Large intestine (tissue), 12 donors: ENCODE measurements around the gene MCM5. TPM values are rescaled to one million over a fixed set of nuclear protein-coding genes. Genes with fewer than 3 reads are reported as not detected.

Experiments used
- DNase-seq, 2 donors: peaks; one replicate each; pipeline versions ENCODE4 v3.0.0 to v3.0.0-alpha.2; 2013
- H3K27ac ChIP-seq: one replicate; pipeline ENCODE4 v1.5.1; 2013; ENCODE audit warnings: low read length
- H3K27me3 ChIP-seq: 2 replicates; pipeline ENCODE4 v1.6.1; 2013; ENCODE audit warnings: low read length; ENCODE audit not compliant: control insufficient read depth, insufficient read depth
- H3K36me3 ChIP-seq: 2 replicates; pipeline ENCODE4 v1.6.1; 2013; ENCODE audit warnings: low read length; ENCODE audit not compliant: control insufficient read depth, insufficient read depth
- H3K4me1 ChIP-seq: one replicate; pipeline ENCODE4 v1.6.1; 2013; ENCODE audit warnings: low read length; ENCODE audit not compliant: control insufficient read depth, insufficient read depth
- H3K4me3 ChIP-seq: one replicate; pipeline ENCODE4 v1.5.1; 2013; ENCODE audit warnings: low read length
- H3K9me3 ChIP-seq: one replicate; pipeline ENCODE4 v1.6.1; 2013; ENCODE audit warnings: mild to moderate bottlenecking, low read depth, low read length, moderate library complexity; ENCODE audit not compliant: control insufficient read depth
- WGBS: methylation state at CpG from one replicate; pipeline ENCODE4 v1.1.5; 2013; ENCODE audit warnings: low lambda C conversion rate; ENCODE audit not compliant: insufficient coverage; 5-methylcytosine and 5-hydroxymethylcytosine counted together
- long read RNA-seq, 11 donors: transcript quantifications; one replicate each; lab custom pipeline, GENCODE V29; 2026
- polyA plus RNA-seq: library from polyadenylated mRNA; unstranded; fragments of 120-200 nt; gene quantifications from one replicate; pipeline ENCODE4 v1.2.1, GENCODE V29; 2013

Gene MCM5
- 41.0 TPM for polyA plus RNA-seq
- long read RNA-seq, donor 1, transcript MCM5-201 (17 exons, 3,534 nt): major isoform, 7 of 7 reads
- long read RNA-seq, donor 1, partial matches to known transcripts: 0 of 7 reads
- long read RNA-seq, donor 1, other reads (novel, unspliced or antisense): 0 of 7 reads
- long read RNA-seq, donor 2, transcript MCM5-201 (17 exons, 3,534 nt): major isoform, 12 of 25 reads
- long read RNA-seq, donor 2, partial matches to known transcripts: 13 of 25 reads
- long read RNA-seq, donor 2, other reads (novel, unspliced or antisense): 0 of 25 reads
- long read RNA-seq, donor 3, transcript MCM5-201 (17 exons, 3,534 nt): major isoform, 18 of 18 reads
- long read RNA-seq, donor 3, partial matches to known transcripts: 0 of 18 reads
- long read RNA-seq, donor 3, other reads (novel, unspliced or antisense): 0 of 18 reads
- long read RNA-seq, donor 4, partial matches to known transcripts: 0 of 1 reads
- long read RNA-seq, donor 4, other reads (novel, unspliced or antisense): 0 of 1 reads
- long read RNA-seq, donor 5, transcript MCM5-201 (17 exons, 3,534 nt): major isoform, 7 of 7 reads
- long read RNA-seq, donor 5, partial matches to known transcripts: 0 of 7 reads
- long read RNA-seq, donor 5, other reads (novel, unspliced or antisense): 0 of 7 reads
- long read RNA-seq, donor 6, partial matches to known transcripts: 6 of 9 reads
- long read RNA-seq, donor 6, other reads (novel, unspliced or antisense): 0 of 9 reads
- long read RNA-seq, donor 7, partial matches to known transcripts: 5 of 9 reads
- long read RNA-seq, donor 7, other reads (novel, unspliced or antisense): 0 of 9 reads
- long read RNA-seq, donor 8, transcript MCM5-201 (17 exons, 3,534 nt): major isoform, 6 of 6 reads
- long read RNA-seq, donor 8, partial matches to known transcripts: 0 of 6 reads
- long read RNA-seq, donor 8, other reads (novel, unspliced or antisense): 0 of 6 reads
- long read RNA-seq, donor 9, partial matches to known transcripts: 0 of 4 reads
- long read RNA-seq, donor 9, other reads (novel, unspliced or antisense): 0 of 4 reads
- long read RNA-seq, donor 10, transcript MCM5-201 (17 exons, 3,534 nt): major isoform, 6 of 6 reads
- long read RNA-seq, donor 10, partial matches to known transcripts: 0 of 6 reads
- long read RNA-seq, donor 10, other reads (novel, unspliced or antisense): 0 of 6 reads
- long read RNA-seq, donor 11, transcript MCM5-201 (17 exons, 3,534 nt): major isoform, 10 of 10 reads
- long read RNA-seq, donor 11, partial matches to known transcripts: 0 of 10 reads
- long read RNA-seq, donor 11, other reads (novel, unspliced or antisense): 0 of 10 reads

DNA sequence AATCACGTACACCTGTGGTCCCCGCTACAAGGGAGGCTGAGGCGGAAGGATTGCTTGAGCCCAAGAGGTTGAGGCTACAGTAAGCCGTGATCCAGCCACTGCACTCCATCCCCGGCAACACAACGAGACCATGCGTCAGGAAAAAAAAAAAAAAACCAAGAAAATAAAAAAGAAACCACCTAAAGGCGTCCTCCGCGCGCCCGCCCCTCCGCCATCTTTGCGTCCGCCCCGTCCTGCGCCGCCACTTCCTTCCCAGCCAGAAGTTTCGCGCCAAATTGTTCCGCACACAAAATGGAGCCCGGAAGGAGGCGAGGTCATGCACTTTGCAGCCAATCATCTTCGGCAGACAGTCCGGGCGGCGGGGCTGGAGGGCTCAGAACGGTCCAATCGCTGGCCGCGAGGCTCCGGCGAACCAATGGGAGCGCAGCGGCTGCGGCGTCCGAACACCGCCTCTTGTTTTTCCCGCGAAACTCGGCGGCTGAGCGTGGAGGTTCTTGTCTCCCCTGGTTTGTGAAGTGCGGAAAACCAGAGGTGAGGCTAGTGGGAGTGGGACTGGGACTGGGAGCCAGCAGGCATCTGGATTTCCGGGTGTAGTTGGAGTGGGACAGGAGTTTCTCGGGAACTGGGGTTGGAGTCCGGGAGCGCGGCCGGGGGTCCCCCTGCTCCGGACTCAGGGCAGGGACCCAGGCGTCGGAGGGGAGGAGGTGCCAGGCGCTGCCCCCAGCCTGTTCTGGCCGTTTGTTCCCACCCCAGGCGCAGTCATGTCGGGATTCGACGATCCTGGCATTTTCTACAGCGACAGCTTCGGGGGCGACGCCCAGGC, at the start of gene MCM5:
TSS of gene MCM5 (plus strand) at position 463 of the 823 bp plus-strand sequence. CDS start at position 762, 299 bp downstream.
- Histone ChIP-seq H3K27ac (peak within 1 kb of the TSS; percentile 12), H3K36me3 (peaks cover 21% of the 10 kb centered on the region), H3K27me3 (no peaks in the 10 kb centered on the region), H3K4me1 (peaks cover 5% of the 10 kb centered on the region), H3K4me3 (peak within 1 kb of the TSS; percentile 84), H3K9me3 (peaks cover 3% of the 10 kb centered on the region)
- peak; percentile 97 to 98 for DNase-seq
- 60% methylated on average over 1 of the region's 64 CpGs for WGBS

- no CpG with 5 or more reads among the region's 47 CpGs for WGBS
- Histone ChIP-seq H3K27ac (peak overlapping the region; percentile 85), H3K4me1 (peaks cover 9% of the 10 kb centered on the region)
Observed at GRCh38 chr22:35350539-35351503, 49.1 kb upstream of the MCM5 start.

GRCh38 chr22:35352214-35353111, 47.5 kb upstream of the MCM5 start:
- H3K27ac ChIP-seq: no peak overlapping the region
- peaks cover 11% of the 10 kb centered on the region for H3K4me1 ChIP-seq
- peaks cover 2% of the 10 kb centered on the region for H3K9me3 ChIP-seq
- H3K4me3 ChIP-seq: no peak overlapping the region
- DNase-seq: no peak
- peaks cover 9% of the 10 kb centered on the region for H3K36me3 ChIP-seq
- no peaks in the 10 kb centered on the region for H3K27me3 ChIP-seq
- whole genome bisulfite sequencing: no CpG with 5 or more reads among the region's 19 CpGs

More at GRCh38 chr22:35350539-35351503, 49.1 kb upstream of the MCM5 start:
- Histone ChIP-seq H3K4me3 (peak overlapping the region; percentile 52), H3K9me3 (peaks cover 2% of the 10 kb centered on the region), H3K27me3 (no peaks in the 10 kb centered on the region), H3K36me3 (peaks cover 26% of the 10 kb centered on the region)
- DNase-seq: peak; percentile 91 to 95

GRCh38 chr22:35353318-35353717, 46.6 kb upstream of the MCM5 start:
- Histone ChIP-seq H3K4me3 (no peak overlapping the region), H3K9me3 (peaks cover 2% of the 10 kb centered on the region), H3K27me3 (no peaks in the 10 kb centered on the region), H3K4me1 (peaks cover 11% of the 10 kb centered on the region), H3K36me3 (peaks cover 2% of the 10 kb centered on the region), H3K27ac (no peak overlapping the region)
- no CpG with 5 or more reads among the region's 12 CpGs for WGBS
- no peak for DNase-seq

GRCh38 chr22:35354068-35354467, 45.9 kb upstream of the MCM5 start:
- H3K27me3 ChIP-seq: no peaks in the 10 kb centered on the region
- no peak overlapping the region for H3K4me3 ChIP-seq
- peaks cover 11% of the 10 kb centered on the region for H3K4me1 ChIP-seq
- DNase-seq: no peak
- H3K27ac ChIP-seq: no peak overlapping the region
- H3K36me3 ChIP-seq: peaks cover 2% of the 10 kb centered on the region
- no CpG with 5 or more reads among the region's 4 CpGs for WGBS
- H3K9me3 ChIP-seq: peaks cover 2% of the 10 kb centered on the region

DNA sequence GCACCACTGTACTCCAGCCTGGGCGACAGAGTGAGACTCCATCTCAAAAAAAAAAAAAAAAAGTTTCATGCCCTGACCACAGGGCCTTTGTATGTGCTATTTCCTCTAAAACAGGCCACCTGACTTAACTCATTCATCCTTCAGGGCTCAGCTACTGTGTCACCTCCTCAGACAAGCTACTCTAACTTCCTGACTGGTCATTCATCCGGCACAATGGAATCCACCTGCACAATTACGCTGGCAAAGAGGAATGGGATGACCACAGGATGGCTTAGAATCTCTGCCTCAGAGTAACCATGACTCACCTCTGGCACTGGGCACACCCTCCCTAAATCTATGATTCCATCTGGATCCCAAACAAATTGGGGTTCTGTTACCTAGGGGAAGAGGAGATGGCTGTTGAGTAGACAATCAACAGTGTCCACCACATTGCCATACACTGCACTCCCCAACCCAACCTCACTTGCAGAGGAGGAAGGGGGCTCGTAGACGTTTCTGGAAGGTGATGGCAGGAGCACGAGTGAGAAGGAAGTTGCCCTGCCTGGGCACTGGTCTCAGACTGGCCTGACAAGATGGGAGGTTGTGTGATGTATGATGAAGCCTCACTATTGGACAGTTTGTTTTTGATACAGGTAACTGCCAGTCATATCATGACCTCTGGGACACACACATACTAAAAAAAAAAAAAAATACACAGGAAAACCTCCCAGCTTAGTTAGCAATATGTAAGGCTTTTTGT, 41.9 kb upstream of the MCM5 start:
- no peaks in the 10 kb centered on the region for H3K36me3 ChIP-seq
- H3K27ac ChIP-seq: no peak overlapping the region
- H3K4me1 ChIP-seq: peaks cover 4% of the 10 kb centered on the region
- no peak for DNase-seq
- no CpG with 5 or more reads among the region's 6 CpGs for WGBS
- H3K27me3 ChIP-seq: no peaks in the 10 kb centered on the region
- H3K4me3 ChIP-seq: no peak overlapping the region
- H3K9me3 ChIP-seq: no peaks in the 10 kb centered on the region

DNA sequence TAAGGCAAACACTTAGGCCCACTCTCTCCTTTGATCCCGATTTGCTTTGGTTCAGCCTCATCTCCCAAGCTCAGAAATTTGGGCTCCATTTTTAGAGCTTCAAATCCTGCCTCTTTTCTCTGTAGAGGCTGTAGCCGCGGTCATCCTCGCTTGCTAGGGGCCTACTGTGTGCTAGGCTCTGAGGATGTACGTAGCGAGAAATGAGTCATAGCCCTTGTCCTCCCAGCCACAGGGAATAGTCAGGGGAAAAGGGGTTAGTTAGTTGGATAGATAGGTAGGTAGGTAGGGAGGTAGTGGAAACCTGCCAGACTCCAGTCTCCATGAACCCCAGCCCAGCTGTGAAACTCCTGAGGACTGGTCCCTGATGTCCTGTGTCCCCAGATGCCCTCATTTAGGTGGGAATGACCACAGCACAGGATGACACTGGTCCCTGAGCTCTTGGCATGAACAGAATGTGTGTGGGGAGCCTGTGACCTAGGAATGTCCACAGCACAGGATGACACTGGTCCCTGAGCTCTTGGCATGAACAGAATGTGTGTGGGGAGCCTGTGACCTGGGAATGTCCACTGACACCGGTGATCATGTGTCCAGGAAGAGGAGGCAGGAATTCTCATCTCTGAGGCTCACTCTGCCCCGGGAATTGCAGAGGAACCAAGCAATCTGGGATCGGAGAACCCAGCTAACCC, 40.4 kb upstream of the MCM5 start:
- Histone ChIP-seq H3K9me3 (no peaks in the 10 kb centered on the region), H3K27me3 (no peaks in the 10 kb centered on the region), H3K4me3 (no peak overlapping the region), H3K36me3 (no peaks in the 10 kb centered on the region), H3K4me1 (peaks cover 4% of the 10 kb centered on the region), H3K27ac (no peak overlapping the region)
- whole genome bisulfite sequencing: no CpG with 5 or more reads among the region's 9 CpGs
- no peak for DNase-seq
